Endothelial cell of umbilical vein (primary cell): ENCODE results near the gene LSG1. TPM values are rescaled to one million over a fixed set of nuclear protein-coding genes. Genes with fewer than 3 reads are reported as not detected.
A peak's percentile ranks its signal among the peaks of the same experiment; 100 is the strongest.
"Not testable (repeated sequence)": the region's sequence is repeated elsewhere in the genome, so short reads cannot be mapped to it uniquely, and the experiment has no call there.

ENCODE experiments used
- BruUV-seq: library from RNA; stranded (reverse); fragments of 400-500 nt; replicated peaks from 2 replicates; lab custom pipeline; 2021; lab: Mats Ljungman, UMichigan
- CTCF ChIA-PET: fragments of 300-600, 350-600 bp; sonication (Branson Sonifier 250); formaldehyde crosslinking; loops from one replicate; lab custom pipeline; 2021; ENCODE audit warnings: antibody characterized with exemption, inconsistent platforms; lab: Charles Lee
- POLR2A ChIA-PET: fragments of 300-600, 350-600 bp; sonication (Branson Sonifier 250); formaldehyde crosslinking; loops from one replicate; lab custom pipeline; 2021; ENCODE audit warnings: antibody characterized with exemption, inconsistent platforms; lab: Charles Lee
- DNase-seq: peaks from one replicate; pipeline ENCODE4 v3.0.0-alpha.2; 2011; ENCODE audit warnings: low read depth, low spot score
- FAIRE-seq: peaks from 2 replicates; lab custom pipeline; 2011; peaks lifted over from hg19 to GRCh38; lab: Jason Lieb, UNC
- H2AFZ ChIP-seq: 2 replicates; pipeline ENCODE4 v1.6.0; 2012; ENCODE audit warnings: low read depth, low read length, control low read depth, inconsistent platforms
- H3K27ac ChIP-seq: 2 replicates; pipeline ENCODE4 v1.5.1; 2011; ENCODE audit warnings: low read depth, mild to moderate bottlenecking, control low read depth, low read length, moderate library complexity; ENCODE audit not compliant: insufficient read depth
- H3K27me3 ChIP-seq, 2 experiments: 2 replicates each; pipeline versions ENCODE4 v1.6.0 to v1.6.1; 2011; ENCODE audit warnings: low read length in 2 of 2, mixed read lengths in 1 of 2; ENCODE audit not compliant: control insufficient read depth in 2 of 2, insufficient read depth in 2 of 2
- H3K36me3 ChIP-seq, 2 experiments: 2 replicates in 1 of 2; 3 replicates in 1 of 2; pipeline ENCODE4 v1.5.1; 2011; ENCODE audit warnings: low read length in 2 of 2, mild to moderate bottlenecking in 1 of 2, moderate library complexity in 1 of 2; ENCODE audit not compliant: control insufficient read depth in 2 of 2, insufficient read depth in 2 of 2; ENCODE audit errors: extremely low read depth in 1 of 2
- H3K4me1 ChIP-seq: 3 replicates; pipeline ENCODE4 v1.5.1; 2011; ENCODE audit warnings: mild to moderate bottlenecking, low read length; ENCODE audit not compliant: control insufficient read depth, insufficient read depth; ENCODE audit errors: extremely low read depth
- H3K4me2 ChIP-seq: 2 replicates; pipeline ENCODE4 v1.6.1; 2011; ENCODE audit warnings: low read length, control low read depth, mixed read lengths; ENCODE audit not compliant: insufficient read depth
- H3K4me3 ChIP-seq, 3 experiments: fragments of 200-600 bp in 1 of 3; sonication (generic), shearing (Covaris generic) in 1 of 3; replicated peaks in 1 of 3; 2 replicates each; pipeline ENCODE4 v1.5.1; 2011 to 2016; ENCODE audit warnings: control low read depth in 3 of 3, low read length in 3 of 3, mild to moderate bottlenecking in 2 of 3, inconsistent platforms in 1 of 3, low read depth in 1 of 3, moderate library complexity in 1 of 3; ENCODE audit not compliant: insufficient read depth in 1 of 3
- H3K79me2 ChIP-seq: 2 replicates; pipeline ENCODE4 v1.6.0; 2012; ENCODE audit warnings: low read length, inconsistent platforms; ENCODE audit not compliant: control insufficient read depth, insufficient read depth
- H3K9ac ChIP-seq: replicated peaks from 2 replicates; pipeline ENCODE3; 2011; ENCODE audit warnings: low read length, control low read depth; ENCODE audit not compliant: insufficient read depth; ENCODE audit errors: extremely low read depth
- H3K9me1 ChIP-seq: replicated peaks from 3 replicates; pipeline ENCODE4 v1.6.0; 2011; ENCODE audit warnings: mild to moderate bottlenecking, low read length; ENCODE audit not compliant: control insufficient read depth, insufficient read depth; ENCODE audit errors: extremely low read depth
- H3K9me3 ChIP-seq: replicated peaks from 2 replicates; pipeline ENCODE4 v1.5.1; 2012; ENCODE audit warnings: low read length, inconsistent platforms; ENCODE audit not compliant: control insufficient read depth, insufficient read depth
- H4K20me1 ChIP-seq: replicated peaks from 2 replicates; pipeline ENCODE3; 2011; ENCODE audit warnings: mild to moderate bottlenecking, low read length; ENCODE audit not compliant: control insufficient read depth, insufficient read depth; ENCODE audit errors: extremely low read depth
- CTCF ChIP-seq, 2 donors: IDR thresholded peaks; 1 replicate in 1 of 2; 2 replicates in 1 of 2; pipeline ENCODE4 v1.5.1; 2011; ENCODE audit warnings: low read length in 2 of 2, mild to moderate bottlenecking in 2 of 2, moderate library complexity in 2 of 2, control low read depth in 1 of 2, inconsistent platforms in 1 of 2, low read depth in 1 of 2; ENCODE audit not compliant: insufficient read depth in 1 of 2; ENCODE audit errors: extremely low read depth in 1 of 2
- EZH2 ChIP-seq: IDR thresholded peaks from 2 replicates; pipeline ENCODE4 v1.6.1; 2012; ENCODE audit warnings: borderline replicate concordance, low read depth, mild to moderate bottlenecking, moderate library complexity, low read length, inconsistent platforms; ENCODE audit not compliant: severe bottlenecking
- FOS ChIP-seq: IDR thresholded peaks from 2 replicates; pipeline ENCODE4 v1.6.1; 2011; ENCODE audit warnings: mild to moderate bottlenecking, low read length, moderate library complexity, borderline replicate concordance; ENCODE audit not compliant: insufficient read depth
- GATA2 ChIP-seq: IDR thresholded peaks from 2 replicates; pipeline ENCODE4 v1.7.0; 2011; ENCODE audit warnings: low read depth, mild to moderate bottlenecking, moderate library complexity, mixed read lengths, low read length; ENCODE audit not compliant: insufficient read length, insufficient read depth
- JUN ChIP-seq: IDR thresholded peaks from 2 replicates; pipeline ENCODE4 v1.6.1; 2011; ENCODE audit warnings: borderline replicate concordance, low read depth; ENCODE audit not compliant: insufficient read length, insufficient read depth
- MAX ChIP-seq: IDR thresholded peaks from 2 replicates; pipeline ENCODE4 v1.6.1; 2011; ENCODE audit not compliant: insufficient read depth, insufficient read length
- MYC ChIP-seq: IDR thresholded peaks from one replicate; pipeline ENCODE4 v1.6.1; 2011; ENCODE audit warnings: mild to moderate bottlenecking, low read depth, low read length
- POLR2A ChIP-seq: IDR thresholded peaks from 2 replicates; pipeline ENCODE4 v1.6.1; 2012; ENCODE audit warnings: low read depth, mild to moderate bottlenecking, control low read depth, low read length
- POLR2AphosphoS5 ChIP-seq: IDR thresholded peaks from 2 replicates; pipeline ENCODE4 v1.6.1; 2012; ENCODE audit warnings: low read depth, mild to moderate bottlenecking, control low read depth, low read length, moderate library complexity; ENCODE audit not compliant: insufficient read depth
- dilution Hi-C: fragments of 300-500 bp; cut with MboI; formaldehyde crosslinking; loops from one replicate; pipeline ENCODE4 v1.15.0; 2019; ENCODE audit warnings: low sequenced_read_pairs; ENCODE audit not compliant: extremely low pct_ligation_motif_present
- intact Hi-C: fragments of 100-400 bp; cut with micrococcal nuclease; formaldehyde crosslinking; loops from one replicate; pipeline ENCODE4 v1.10.0; 2022
- polyA plus RNA-seq, 4 experiments: library from polyadenylated mRNA; depleted of rRNA in 3 of 4; stranded (reverse) in 3 of 4; unstranded in 1 of 4; fragments of >200 nt; gene quantifications; 2 replicates each; pipeline versions ENCODE4 v1.2.1 to v1.2.3, GENCODE V29; 2011 to 2012; ENCODE audit warnings: missing spikeins in 1 of 4
- total RNA-seq: library from RNA; stranded (reverse); gene quantifications from 2 replicates; pipeline ENCODE4 v1.2.3, GENCODE V29; 2021

Gene LSG1
- total and polyA plus RNA-seq, 2 donors (not counting 3 experiments of a cell fraction or from before 2014, with no cell fraction given): 50.0 to 52.7 TPM

- Histone ChIP-seq H3K4me3 (peak overlapping the region in 2 of 3 experiments; percentile 94 to 96), H3K79me2 (peaks cover 29% of the 10 kb centered on the region), H3K4me2 (peak overlapping the region; percentile 92), H3K9me3 (no peaks in the 10 kb centered on the region), H3K36me3 (peaks cover 21 to 23% of the 10 kb centered on the region in 2 experiments), H3K9me1 (no peaks in the 10 kb centered on the region), H3K9ac (no peak overlapping the region), H3K4me1 (peaks cover 15% of the 10 kb centered on the region), H3K27me3 (no peaks in the 10 kb centered on the region), H2AFZ (no peak overlapping the region), H4K20me1 (no peaks in the 10 kb centered on the region), H3K27ac (no peak overlapping the region)
- DNase-seq: no peak
- ChIA-PET POLR2A (no interaction called here), CTCF (no interaction called here)
- TF ChIP-seq MAX (no peak), GATA2 (no peak), FOS (no peak), MYC (no peak), EZH2 (no peak), POLR2A (no peak), POLR2AphosphoS5 (no peak), CTCF (IDR thresholded peaks at IDR 0.05; ENCODE audit: extremely low read depth in 1 of 2, insufficient read depth in 1 of 2, low read depth in 1 of 2, low read length in 2 of 2) (no peak), JUN (no peak)
- no peak for FAIRE-seq
- intact Hi-C loops: loop anchor here (1.0 to 5.0 kb wide), 2 partner anchors 9 to 41 kb away; partner anchors contain the start of gene LSG1
- dilution Hi-C loops: no loop called here
- BruUV-seq: no TSS peak
Measured at GRCh38 chr3:194631696-194632095, 40.3 kb downstream of the LSG1 start.

- FAIRE-seq, H3K27ac ChIP-seq, H3K9me3 ChIP-seq, dilution Hi-C loops, H3K27me3 ChIP-seq, H3K4me2 ChIP-seq, DNase-seq, H2AFZ ChIP-seq, CTCF ChIA-PET, H3K4me3 ChIP-seq, H4K20me1 ChIP-seq, BruUV-seq, H3K9me1 ChIP-seq, POLR2A ChIA-PET, H3K9ac ChIP-seq: not testable (repeated sequence)
- Histone ChIP-seq H3K36me3 (peaks cover 24 to 31% of the 10 kb centered on the region in 2 experiments), H3K79me2 (peaks cover 29% of the 10 kb centered on the region), H3K4me1 (peaks cover 15% of the 10 kb centered on the region)
- intact Hi-C loops: loop anchor here (5.0 kb wide), 1 partner anchor 42 kb away; the partner anchor contains the start of gene LSG1
Measured at GRCh38 chr3:194630681-194631080, 41.3 kb downstream of the LSG1 start.
